GM18511 (cell line): ENCODE results near the gene PAQR7.
"Not testable (repeated sequence)": the region's sequence is repeated elsewhere in the genome, so short reads cannot be mapped to it uniquely, and the experiment has no call there.

Source experiments
- ATAC-seq: cut with Tn5 transposase; IDR thresholded peaks from one replicate; pipeline ENCODE4 v1.9.1; 2021; ENCODE audit warnings: mild to moderate bottlenecking, moderate library complexity; ENCODE audit not compliant: unreplicated experiment

The PAQR7 gene

DNA sequence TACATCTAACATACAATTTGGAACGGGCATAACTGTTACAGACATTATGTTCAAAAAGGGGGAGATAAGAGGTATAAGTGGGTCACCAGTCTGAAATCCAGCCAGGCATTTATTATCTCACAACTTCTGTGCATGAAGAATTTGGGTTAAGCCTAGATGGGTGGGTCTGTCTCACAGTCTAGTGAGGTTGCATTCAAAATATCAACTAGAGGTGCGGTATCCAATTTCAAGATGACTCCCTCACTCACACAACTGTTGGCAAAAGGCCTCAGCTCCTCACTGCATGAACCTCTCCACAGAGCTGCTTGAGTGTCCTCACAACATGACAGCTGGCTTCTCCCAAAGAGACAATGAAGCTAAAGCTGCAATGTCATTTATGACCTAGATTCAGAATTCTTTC is 21.0 kb downstream of the PAQR7 start:
- ATAC-seq: no peak

DNA sequence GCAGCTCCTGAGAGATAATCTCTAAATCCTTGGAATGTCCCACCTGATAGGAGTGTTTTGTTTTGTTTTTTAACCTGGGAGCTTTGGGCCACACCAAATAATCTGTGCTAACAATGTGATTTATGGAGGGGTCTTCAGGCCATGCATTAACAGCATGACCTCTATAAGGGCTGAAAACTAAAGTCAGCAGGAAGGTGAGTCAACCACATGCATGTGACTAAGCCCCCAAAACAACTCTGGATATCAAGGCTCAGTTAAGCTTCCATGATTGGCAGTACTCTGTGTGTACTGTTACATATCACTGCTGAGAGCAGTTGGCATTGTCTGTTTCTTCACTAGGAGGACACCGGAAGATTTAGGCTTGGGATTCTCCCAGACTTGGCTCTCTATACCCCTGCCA is 27.0 kb downstream of the PAQR7 start:
- ATAC-seq: no peak

DNA sequence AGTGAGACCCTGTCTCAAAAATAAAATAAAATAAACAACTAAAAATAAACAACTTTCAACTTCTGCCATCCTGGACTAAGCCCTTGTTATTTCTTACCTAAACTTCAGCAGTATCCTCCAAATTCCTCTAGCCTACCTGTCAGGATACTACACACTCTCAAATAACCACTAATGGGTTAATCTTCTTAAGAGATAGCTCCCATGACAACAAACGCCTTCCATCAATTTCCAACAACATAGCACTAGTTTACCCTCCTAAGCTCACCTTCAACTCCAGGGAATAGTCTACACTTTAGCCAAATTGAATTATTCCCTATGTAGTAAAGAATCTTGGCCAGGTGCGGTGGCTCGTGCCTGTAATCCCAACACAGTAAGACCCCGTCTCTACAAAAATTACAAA is 27.6 kb downstream of the PAQR7 start:
- ATAC-seq: no peak

DNA sequence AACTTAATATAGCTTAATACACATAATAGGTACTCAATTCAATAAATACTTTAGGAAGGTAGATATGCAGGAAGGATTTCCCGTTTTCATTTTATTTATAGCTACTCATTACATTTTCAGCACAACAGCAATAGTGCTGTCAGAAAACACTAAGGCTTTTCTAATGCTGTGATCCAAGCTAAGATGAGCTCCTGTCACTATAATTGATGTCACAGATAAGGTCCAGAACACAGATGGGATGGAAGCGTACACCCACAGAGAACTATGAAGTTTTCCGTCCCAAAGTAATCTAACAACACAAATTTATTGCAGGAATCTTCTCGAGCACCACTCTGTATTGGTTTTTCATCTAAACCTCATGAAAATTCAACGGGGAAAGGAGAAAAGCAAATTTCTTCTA is 29.8 kb downstream of the PAQR7 start:
- ATAC-seq: no peak

DNA sequence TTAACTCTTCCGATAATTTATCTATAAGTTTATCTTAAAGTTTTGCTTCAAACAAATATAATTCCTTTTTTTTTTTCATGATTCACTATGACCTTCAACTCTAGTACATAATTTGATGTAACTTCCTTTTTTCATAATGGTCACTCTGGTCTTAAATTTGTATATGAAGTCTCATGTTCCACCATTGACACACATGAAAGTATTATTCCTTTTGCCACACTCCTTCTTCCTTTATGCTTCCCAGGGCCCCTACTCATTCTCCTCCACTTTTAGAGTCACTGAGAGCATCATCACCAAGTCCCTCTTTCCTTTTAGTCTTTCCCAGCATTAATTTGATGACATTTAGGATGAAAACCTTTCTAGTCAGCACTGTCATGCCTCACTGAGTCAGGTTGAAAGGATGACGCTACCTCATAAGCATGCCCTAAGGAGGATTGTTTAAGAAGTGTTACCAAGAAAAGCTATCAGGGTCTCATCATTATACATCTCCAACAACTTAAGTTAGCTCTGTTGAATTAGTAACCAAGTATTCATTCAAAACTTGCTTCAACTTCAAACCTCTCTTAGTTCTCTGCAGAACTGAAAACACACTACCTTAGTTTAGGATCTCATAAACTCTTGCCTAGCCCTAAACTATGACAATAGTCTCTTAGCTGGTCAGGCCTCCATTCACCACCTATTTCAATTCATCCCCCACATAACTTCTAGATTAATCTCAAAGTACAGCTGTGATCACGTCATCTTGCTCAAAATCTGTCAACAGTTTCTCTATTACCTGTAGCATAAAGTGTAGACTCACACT is 30.8 kb downstream of the PAQR7 start:
- ATAC-seq: no peak

DNA sequence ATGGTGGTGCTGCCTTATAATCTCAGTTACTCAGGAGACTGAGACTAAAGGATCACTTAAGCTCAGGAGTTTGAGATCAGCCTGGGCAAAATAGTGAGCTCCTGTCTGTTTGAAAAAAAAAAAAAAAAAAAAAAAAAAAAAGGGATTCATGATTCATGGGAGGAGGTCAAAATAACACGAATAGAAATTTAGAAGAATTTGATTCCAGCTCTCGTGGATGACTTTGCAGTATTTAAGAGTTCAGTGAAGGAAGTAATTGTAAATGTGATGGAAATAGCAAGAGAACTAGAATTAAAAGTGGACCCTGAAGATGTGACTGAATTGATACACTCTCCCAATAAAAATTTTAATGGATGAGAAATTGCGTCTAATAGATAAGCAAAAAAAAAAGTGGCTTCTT is 32.0 kb downstream of the PAQR7 start:
- ATAC-seq: no peak

DNA sequence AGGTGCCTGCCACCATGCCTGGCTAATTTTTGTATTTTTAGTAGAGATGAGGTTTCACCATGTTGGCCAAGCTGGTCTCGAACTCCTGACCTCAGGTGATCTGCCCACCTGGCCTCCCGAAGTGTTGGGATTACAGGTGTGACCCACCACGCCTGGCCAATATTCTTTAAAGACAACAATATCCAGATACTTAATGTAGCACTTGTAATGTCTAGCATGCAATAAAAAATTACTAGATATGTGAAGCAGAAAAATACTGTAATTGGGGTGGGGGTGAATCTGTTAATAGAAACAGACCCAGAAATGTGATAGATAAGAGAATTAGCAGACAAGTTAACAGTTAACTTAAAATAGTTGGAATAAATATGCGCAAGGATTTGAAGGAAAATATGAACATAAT is 35.7 kb downstream of the PAQR7 start:
- not testable (repeated sequence) for ATAC-seq

DNA sequence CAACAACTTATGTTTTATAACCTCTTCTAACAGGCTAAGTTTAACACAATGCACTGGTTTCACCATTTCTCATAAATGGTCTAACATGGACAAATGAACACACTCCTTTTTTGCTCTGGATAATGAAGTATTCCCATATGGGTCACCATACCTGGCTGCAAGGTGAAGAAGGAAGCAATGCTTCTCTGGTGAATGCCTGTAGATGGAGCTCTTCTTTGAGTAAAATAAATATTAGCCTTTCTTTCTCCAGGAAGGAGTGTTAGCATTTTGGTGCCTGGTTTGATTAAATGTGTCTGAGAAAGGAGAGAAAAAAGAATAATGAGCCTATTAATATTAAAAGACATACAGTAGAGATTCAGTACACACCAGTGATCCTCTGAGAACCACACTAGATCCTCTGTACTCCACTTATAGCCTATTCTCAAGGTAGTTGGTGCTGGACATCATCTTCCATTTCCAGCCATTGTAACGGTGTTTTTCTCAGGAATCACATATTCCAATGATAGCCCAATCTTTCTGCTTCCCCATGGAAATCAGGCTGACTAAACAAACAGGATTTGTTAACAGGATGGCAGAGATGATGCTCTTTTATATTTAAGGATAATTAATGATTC is 38.1 kb downstream of the PAQR7 start:
- ATAC-seq: no peak

DNA sequence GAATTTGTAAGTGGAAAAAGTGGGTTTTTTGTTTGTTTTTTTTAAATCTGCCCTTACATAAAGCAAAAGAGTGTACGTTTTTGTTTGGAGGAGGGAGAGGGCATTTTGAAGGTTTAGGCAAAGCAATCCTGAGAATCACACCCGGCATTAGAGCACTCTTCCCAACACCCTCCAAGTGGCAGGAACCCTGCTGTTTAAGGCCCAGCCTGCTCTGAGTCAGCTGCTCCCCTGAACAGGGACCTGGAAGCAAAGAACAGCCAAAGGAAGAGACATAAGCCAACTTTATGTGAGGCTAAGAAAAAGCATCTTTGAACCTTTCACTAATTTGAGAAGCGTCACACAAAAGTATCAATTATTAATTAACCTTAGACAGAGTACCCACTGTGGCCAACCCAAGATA is 38.8 kb downstream of the PAQR7 start:
- ATAC-seq: no peak

DNA sequence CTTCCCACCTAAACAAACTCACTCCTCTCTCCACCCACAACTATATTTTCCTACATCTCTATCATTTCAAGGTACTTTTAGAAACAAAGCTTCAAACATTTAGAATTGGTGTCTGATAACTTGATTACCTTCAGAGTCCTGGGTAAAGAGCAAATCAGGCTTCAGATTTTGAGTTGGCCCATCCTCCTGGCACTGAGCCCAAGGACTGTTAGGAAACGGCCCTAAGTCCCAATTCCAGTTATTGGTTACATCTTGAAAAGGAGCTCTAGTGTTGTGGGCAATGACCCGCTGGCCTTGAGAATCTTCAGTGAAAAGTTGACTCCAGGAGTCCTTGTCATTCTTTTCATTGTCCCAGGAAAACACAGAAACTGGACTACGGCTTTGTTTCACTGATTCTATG is 40.6 kb downstream of the PAQR7 start:
- ATAC-seq: no peak

DNA sequence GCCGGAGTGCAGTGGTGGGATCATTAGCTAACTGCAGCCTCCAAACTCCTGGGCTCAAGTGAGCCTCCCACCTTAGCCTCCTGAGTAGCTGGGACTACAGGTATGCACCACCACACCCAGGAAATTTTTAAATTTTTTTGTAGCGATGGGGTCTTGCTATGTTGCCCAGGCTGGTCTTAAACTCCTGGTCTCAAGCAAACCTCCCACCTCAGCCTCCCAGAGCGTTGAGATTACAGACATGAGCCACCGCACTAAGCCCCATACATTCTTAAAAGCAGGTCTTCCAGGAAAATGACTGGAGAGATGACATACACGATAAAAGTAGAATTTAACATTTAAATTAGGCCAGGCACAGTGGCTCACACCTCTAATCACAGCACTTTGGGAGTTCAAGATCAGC is 42.4 kb downstream of the PAQR7 start:
- no peak for ATAC-seq

DNA sequence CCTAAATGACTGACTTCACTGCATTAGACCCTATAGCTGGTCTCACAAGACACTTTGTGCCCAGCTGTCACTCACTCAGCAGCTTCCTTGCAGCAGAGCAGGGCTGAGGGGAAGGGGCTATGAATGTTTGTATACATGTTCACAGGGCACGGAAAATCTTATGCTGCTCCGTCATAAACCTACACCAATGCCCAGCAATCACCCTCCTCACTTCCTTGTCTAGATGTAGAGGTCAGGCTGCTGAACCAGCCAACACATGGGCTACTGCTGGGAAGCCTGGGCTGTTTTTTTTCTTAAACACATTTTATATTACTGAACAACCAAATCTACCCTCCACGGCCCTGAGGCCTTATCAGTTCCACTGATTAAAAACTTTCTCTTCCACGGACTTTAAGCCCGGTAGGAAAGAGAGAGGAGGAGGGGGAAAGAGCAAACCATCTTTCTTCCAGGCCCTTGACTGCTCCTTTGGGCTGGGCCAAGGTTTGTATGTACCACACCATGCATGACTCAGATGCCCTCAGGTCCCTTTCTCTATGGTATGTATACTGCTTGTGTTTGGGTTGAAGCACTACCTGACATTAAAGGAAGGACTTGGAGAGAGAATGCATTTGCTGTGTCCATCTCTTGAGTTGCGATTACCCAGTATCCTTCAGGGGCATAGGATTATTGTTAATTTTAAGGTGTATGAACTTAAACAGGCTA is 43.0 kb downstream of the PAQR7 start:
- ATAC-seq: no peak

DNA sequence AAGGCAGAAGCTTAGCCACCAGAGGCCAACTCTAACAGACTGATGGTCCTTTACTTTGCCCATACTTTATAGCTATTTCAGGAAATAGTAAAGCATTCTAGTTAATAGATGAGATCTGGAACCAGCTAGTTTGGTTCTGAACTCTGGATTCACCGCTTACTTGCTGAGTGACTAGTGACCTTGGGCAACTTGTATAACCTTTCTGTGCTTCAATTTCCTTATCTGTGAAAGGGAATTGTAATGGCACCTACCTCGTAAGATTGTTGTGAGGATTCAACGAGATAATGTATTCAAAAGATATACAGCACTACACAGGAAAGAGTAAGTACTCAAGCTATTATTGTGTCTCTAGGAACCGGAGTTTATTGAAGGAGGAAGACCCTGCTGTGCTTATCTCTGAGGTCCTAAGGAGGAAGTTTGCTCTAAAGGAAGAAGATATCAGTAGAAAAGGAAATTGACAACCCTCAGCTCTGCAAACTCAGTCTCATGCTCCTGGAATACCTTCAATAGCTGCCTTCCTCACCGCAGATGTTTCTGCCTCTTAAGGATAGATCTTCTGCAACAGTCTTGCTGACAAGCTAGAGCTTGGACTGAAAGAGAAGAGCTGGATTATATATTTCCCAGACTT is 43.8 kb downstream of the PAQR7 start:
- ATAC-seq: no peak

DNA sequence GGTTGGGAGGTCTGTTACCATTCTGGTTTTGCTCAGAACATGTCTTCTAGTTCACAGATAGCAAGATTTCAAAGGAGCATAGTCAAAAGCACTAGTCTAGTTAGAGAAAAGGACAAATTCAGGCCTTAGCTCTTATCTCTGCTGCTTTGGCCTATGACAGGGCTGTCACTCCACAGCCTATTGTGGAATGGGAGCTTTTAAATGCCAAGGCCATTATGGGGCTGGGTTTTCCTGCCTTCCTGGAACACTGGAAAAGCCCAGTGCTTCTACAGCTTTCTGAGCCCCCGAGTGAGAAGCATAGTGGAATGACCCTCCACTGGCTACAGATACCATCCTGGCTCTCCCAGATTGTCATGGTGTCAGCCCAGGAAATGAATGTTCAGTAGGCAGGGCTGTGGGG is 46.5 kb downstream of the PAQR7 start:
- no peak for ATAC-seq

DNA sequence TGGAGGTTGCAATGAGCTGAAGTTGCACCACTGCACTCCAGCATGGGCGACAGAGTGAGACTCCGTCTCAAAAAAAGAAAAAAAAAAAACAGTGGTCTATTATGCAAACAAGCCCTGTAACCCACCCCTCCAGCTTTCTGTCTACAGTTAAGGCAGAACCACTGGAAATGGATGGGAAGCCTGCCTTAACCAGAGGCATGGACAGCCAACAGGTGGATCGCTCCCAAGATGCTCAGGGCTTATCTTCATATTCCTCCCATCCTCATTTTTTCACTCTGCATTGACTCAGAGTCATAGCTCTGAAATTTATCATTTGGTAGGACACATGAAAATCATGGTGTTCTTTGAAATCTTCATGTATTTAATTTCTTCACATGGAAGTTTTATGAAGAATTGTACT is 47.0 kb downstream of the PAQR7 start:
- ATAC-seq: no peak

DNA sequence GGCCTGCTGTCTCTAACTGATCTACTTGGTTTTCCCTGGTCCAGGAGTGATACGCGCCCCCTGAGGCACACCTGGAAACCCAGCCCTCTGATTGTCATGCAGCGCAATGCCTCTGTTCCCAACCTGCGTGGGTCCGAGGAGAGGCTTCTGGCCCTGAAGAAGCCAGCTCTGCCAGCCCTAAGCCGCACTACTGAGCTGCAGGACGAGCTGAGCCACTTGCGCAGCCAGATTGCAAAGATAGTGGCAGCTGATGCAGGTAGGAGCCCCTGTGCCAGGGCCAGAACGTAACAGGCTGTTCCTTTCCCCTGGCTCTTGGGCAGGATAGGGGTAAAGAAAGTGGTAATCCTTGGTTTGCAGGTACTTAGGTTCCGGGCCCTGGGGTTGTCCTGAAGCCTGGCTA is 48.9 kb downstream of the PAQR7 start:
- ATAC-seq: no peak

DNA sequence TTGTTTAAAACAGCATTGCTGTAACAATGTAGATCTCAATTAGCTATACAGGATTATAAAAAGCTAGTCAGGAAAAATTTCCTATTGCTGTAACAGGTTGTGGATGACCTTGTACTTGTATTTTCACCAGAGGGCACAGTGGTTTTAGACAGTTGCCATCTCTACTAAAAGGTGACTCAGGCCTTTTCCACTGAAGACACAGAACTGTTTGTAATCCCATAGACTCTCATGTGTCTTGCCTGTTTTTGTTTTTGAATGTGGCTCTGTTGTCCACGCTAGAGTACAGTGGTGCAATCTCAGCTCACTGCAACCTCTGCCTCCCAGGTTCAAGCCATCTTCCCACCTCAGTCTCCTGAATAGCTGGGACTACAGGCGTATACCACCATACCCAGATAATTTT is 49.9 kb downstream of the PAQR7 start:
- no peak for ATAC-seq

DNA sequence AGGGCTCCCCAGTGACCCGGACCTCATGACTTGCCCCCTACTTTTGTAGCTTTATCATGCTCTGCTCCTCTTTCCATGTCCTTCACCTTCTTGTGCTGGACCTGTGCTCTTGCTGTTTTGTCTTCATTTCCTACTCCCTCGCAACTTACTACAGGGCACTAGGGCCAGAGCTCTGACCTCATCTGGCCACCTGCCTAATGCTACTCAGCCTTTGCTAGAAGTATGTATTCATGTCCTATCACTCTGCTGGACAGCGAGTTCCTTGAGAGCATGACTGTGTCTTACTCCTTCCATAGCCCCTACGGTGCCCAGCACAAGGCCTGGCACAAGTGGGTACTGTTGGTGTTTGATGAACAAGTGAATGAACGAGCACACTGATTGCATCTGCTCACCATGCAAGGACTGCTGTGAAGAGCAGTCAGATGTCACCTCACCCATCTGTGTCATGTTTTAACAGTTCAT is 53.8 kb downstream of the PAQR7 start:
- no peak for ATAC-seq

DNA sequence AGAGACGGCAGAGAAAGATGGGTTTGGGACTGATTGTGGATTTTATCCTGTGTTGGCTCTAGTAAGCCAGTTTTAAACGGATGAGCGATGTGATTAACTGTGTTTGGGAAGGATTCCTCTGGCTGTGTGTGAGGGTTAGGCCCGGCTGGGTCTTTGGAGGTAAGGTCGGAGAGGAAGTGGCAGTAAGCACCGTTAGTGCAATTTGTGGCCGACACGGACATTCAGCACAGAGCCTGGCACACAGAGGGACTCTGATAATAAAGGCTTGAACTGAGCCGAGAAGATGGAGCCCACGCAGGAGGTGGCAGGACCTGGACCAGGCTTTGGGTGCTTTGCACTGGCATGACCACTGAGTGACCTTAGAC is 54.4 kb downstream of the PAQR7 start:
- no peak for ATAC-seq

DNA sequence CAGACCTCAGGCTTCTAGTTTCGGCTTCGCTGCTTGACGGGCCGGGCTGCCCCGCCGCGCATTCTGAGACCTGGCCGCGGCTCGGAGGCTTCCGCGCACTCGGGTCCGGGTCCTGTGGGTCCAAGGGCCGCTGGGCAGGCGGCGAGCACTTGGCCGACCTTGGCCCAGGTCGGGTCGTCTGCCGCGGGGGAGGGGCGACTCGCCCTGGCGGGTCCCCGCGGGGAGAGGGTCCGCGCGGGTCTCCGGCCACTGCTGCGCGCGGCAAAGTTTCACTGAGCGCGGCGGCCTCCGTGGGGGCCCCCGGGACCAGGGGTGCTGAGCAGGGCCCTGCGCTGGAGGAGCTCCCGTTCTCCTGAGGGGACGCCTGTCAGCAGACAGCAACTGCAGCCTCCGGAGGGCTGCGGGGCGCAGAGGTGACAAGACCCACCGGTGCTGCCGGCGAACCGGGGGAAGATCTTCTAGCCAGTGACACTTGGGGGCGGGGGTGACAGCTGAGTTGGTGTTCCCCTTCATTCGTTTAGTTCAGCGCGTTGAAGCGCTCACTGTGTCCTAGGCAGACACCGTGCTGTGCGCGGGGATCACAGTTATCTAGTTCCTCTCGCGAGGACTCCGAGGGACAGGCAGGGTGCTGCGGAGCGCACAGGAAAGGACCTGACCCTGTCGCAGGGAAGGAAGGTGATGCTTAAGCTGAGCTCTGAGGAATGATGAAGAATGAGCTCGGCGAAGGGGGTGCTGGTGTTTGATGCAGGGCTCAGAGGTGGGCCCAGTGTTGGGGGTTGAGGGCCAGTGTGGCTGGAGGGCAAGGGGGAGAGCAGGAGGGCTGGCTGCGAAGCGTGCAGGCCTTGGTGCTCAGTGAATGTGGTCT is 55.0 kb downstream of the PAQR7 start:
- peak; percentile 60 for ATAC-seq
